Effector memory CD4-positive, alpha-beta T cell (primary cell): Measurements from ENCODE around the gene MED13L.
"Not testable (repeated sequence)": the region's sequence is repeated elsewhere in the genome, so short reads cannot be mapped to it uniquely, and the experiment has no call there.

ENCODE experiments used
- DNase-seq, 3 donors: peaks; one replicate each; pipeline ENCODE4 v3.0.0-alpha.2; 2020
- H3K27ac ChIP-seq: 2 replicates; pipeline ENCODE4 v1.7.0; 2013; ENCODE audit warnings: mild to moderate bottlenecking, low read length, moderate library complexity; ENCODE audit not compliant: insufficient read depth, poor library complexity, severe bottlenecking
- H3K27me3 ChIP-seq: replicated peaks from 2 replicates; pipeline ENCODE4 v1.7.0; 2013; ENCODE audit warnings: mild to moderate bottlenecking, low read length; ENCODE audit not compliant: insufficient read depth, control insufficient read depth, poor library complexity, severe bottlenecking
- H3K36me3 ChIP-seq: 2 replicates; pipeline ENCODE4 v1.7.0; 2013; ENCODE audit warnings: mild to moderate bottlenecking, low read length, moderate library complexity; ENCODE audit not compliant: control insufficient read depth, insufficient read depth
- H3K4me1 ChIP-seq: 2 replicates; pipeline ENCODE4 v1.7.0; 2013; ENCODE audit warnings: low read length, mild to moderate bottlenecking; ENCODE audit not compliant: control insufficient read depth, insufficient read depth, poor library complexity, severe bottlenecking
- H3K4me3 ChIP-seq: 2 replicates; pipeline ENCODE4 v1.7.0; 2013; ENCODE audit warnings: low read length, low read depth, mild to moderate bottlenecking; ENCODE audit not compliant: insufficient read depth, poor library complexity, severe bottlenecking
- H3K9me3 ChIP-seq: 2 replicates; pipeline ENCODE4 v1.7.0; 2013; ENCODE audit warnings: mild to moderate bottlenecking, low read length, moderate library complexity; ENCODE audit not compliant: control insufficient read depth

The MED13L gene

DNA sequence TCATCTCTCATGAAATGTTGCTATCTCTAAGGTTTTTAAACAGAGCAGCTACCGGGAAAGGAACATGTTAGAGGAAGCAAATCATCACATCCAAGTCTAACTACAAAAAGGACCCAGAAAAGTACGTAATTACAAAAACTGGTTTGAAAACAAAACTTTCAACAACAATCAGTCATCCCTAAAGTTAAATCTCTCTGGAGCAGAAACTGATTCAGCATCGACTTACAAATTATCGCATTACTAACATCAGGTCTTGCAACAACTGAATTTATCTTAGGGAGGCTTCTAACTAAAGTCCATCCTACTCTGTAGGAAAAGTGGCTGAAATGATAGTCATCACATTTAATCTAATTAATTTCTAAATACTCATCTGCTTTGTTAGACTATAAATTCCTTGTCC, 137.0 kb downstream of the MED13L start:
- H3K27ac ChIP-seq: no peak overlapping the region
- DNase-seq: no peak
- H3K4me3 ChIP-seq: no peak overlapping the region
- no peaks in the 10 kb centered on the region for H3K36me3 ChIP-seq
- H3K4me1 ChIP-seq: peaks cover 7% of the 10 kb centered on the region
- no peaks in the 10 kb centered on the region for H3K9me3 ChIP-seq
- no peaks in the 10 kb centered on the region for H3K27me3 ChIP-seq

DNA sequence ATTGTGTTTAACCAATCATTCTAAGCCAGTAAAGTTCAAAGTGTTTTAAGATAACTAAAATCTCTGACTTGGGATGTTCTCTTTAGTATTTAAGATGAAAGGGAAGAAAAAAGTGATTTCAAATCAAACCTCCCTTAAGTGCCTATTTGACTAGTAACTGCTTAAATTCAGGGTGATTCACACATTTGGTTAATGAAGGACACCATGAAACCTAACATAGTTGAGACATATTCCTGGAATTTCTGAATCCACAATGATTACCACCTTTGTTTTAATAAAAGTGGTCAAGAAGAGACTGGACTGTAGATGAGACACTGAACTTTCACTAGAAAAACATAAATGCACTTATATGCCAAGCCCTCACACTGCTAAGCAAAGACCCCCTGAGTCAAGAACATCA, 138.7 kb downstream of the MED13L start:
- no peak overlapping the region for H3K4me3 ChIP-seq
- no peak overlapping the region for H3K27ac ChIP-seq
- peaks cover 7% of the 10 kb centered on the region for H3K4me1 ChIP-seq
- no peaks in the 10 kb centered on the region for H3K36me3 ChIP-seq
- no peak for DNase-seq
- no peaks in the 10 kb centered on the region for H3K27me3 ChIP-seq
- H3K9me3 ChIP-seq: no peaks in the 10 kb centered on the region

DNA sequence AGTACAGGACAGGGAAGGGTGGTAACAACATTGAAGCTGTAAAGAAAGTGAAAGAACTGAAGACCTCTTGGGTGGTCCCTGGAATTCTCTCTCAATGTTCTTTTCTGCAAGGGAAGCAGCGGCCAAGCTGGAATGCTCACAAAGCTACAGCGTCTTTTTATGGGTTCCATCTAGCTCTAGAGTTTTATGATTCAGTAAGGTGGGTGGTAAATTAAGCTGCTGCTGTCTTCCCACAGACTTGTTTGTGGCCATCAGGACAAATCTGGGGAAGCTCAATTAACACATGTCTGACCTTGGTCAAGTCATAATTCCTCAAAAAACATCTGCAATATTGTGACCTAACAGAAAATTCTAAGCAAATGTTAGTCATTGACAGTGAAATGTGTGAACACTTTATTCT, 139.1 kb downstream of the MED13L start:
- H3K4me3 ChIP-seq: no peak overlapping the region
- H3K27ac ChIP-seq: no peak overlapping the region
- no peaks in the 10 kb centered on the region for H3K9me3 ChIP-seq
- no peaks in the 10 kb centered on the region for H3K36me3 ChIP-seq
- peaks cover 9% of the 10 kb centered on the region for H3K4me1 ChIP-seq
- H3K27me3 ChIP-seq: no peaks in the 10 kb centered on the region
- DNase-seq: no peak

DNA sequence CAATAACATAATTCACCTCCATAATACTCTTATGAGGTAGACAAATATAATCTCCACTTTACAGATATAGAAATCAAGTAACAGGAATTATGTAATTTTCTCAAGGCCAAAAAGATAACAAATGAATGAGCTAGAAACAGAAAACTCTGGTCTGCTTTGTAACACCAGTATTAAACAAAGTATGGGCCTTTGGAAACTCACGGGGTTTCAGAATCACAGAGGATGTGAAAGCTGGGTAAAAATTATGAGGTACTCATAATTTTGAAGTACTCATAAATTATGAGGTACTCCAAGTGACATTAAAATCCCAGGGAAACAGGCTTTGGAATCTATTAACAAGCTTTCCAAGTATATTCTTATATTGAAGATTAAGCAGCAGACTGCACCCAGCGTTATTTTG, 140.2 kb downstream of the MED13L start:
- no peaks in the 10 kb centered on the region for H3K27me3 ChIP-seq
- H3K36me3 ChIP-seq: no peaks in the 10 kb centered on the region
- H3K4me3 ChIP-seq: no peak overlapping the region
- no peak for DNase-seq
- H3K9me3 ChIP-seq: no peaks in the 10 kb centered on the region
- peaks cover 7% of the 10 kb centered on the region for H3K4me1 ChIP-seq
- H3K27ac ChIP-seq: no peak overlapping the region

DNA sequence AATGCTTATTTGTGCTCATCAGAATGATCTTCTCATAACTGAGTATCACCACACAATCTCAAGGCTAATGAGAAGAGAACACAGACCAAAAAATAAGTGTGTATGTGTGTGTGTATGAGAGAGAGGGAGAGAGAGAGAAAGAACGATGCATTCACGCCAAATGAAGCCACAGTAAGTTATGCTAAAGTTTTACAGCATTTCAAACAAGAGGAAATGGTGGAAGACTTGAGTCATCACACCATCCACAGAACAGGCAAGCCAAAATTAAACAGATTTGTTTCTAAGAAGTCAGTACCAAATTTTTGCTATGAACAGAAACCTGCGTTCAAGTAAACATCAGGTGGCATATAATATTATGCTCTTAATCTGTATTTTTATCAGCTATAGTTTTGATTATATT, 141.2 kb downstream of the MED13L start:
- Histone ChIP-seq H3K36me3 (no peaks in the 10 kb centered on the region), H3K27me3 (no peaks in the 10 kb centered on the region), H3K4me3 (no peak overlapping the region), H3K27ac (no peak overlapping the region), H3K9me3 (no peaks in the 10 kb centered on the region), H3K4me1 (peaks cover 7% of the 10 kb centered on the region)
- DNase-seq: no peak

DNA sequence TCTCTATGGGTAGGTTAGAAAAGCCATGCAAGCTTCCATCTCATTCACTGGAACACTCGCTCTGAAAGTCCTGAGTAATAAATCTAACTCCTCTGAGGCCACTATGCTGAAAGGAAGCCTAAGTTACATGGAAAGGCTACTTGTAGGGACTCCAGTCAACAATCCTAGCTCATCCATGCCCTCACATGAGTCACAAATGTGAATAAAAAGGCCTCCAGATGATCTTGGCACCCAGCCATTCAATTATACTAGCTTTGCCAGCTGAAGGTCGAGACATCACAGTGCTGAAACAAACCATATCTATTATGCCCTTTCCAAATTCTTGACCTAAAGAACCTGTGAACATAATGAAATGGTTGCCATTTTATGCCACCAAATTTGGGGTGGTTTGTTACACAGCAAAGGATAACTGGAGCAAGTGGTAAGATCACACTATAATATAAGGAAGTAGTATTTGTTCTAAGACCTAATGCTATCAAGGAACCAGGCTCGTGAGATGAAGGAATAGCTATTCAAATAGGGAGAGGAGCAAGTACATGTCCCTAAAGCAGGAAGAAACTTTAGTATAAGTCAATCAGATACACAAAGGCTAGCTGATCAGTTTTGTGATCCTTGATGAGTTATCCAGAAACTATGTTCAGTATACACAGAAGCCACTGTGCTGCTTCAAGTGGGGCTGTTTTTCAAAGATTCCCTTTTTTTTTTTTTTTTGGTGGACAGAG, 142.1 kb downstream of the MED13L start:
- DNase-seq: no peak
- H3K4me3 ChIP-seq: no peak overlapping the region
- no peak overlapping the region for H3K27ac ChIP-seq
- H3K9me3 ChIP-seq: no peaks in the 10 kb centered on the region
- no peaks in the 10 kb centered on the region for H3K36me3 ChIP-seq
- no peaks in the 10 kb centered on the region for H3K27me3 ChIP-seq
- peaks cover 7% of the 10 kb centered on the region for H3K4me1 ChIP-seq

DNA sequence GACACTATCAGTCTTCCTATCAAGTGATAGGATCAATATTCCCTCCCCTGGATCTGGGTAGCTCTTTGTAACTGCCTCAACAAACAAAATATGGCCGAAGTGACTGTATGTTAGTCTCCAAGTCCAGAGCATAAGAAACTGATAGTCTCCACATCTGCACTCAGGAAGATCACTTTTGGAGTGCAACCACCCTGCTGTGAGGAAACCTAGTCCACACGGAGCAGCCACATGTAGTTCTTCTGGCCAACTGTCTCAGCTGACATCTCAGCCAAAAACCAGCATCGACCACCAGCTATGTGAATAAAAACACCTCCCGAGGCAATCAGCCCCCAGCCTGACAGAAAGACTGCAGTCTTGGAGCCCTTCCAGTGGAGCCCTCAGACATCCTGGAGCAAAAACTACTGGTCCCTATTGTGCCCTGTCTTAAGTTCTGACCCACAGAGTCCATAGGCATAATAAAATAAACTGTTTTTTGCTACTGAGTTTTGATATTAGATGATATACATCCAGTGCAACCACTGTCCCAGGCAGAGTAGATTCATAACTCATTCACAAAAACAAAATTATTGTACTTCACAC, 143.8 kb downstream of the MED13L start:
- Histone ChIP-seq H3K27me3 (no peaks in the 10 kb centered on the region), H3K4me1 (peaks cover 7% of the 10 kb centered on the region), H3K4me3 (no peak overlapping the region), H3K27ac (no peak overlapping the region), H3K9me3 (no peaks in the 10 kb centered on the region), H3K36me3 (no peaks in the 10 kb centered on the region)
- no peak for DNase-seq

DNA sequence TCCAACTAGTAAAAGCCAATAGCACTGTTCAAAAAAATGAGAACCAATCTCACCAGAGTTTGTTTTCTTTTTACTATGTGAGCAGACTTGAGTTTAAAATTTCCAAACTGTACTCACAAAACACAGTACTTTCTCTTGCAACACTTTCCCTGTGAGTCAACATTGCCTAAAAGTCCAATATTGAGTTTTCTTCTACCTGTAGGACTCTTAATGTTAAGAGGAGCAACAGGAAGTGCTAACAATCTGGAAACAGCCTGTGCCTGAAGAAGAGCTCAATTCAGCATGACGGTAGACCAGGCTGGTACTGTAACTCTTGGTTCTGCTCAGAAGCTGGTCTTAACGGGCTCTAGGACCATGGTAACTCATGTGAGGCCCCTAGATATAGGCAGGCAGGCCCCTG, 144.3 kb downstream of the MED13L start:
- no peaks in the 10 kb centered on the region for H3K27me3 ChIP-seq
- no peaks in the 10 kb centered on the region for H3K36me3 ChIP-seq
- no peak overlapping the region for H3K27ac ChIP-seq
- no peak overlapping the region for H3K4me3 ChIP-seq
- H3K4me1 ChIP-seq: peaks cover 7% of the 10 kb centered on the region
- no peak for DNase-seq
- H3K9me3 ChIP-seq: no peaks in the 10 kb centered on the region

DNA sequence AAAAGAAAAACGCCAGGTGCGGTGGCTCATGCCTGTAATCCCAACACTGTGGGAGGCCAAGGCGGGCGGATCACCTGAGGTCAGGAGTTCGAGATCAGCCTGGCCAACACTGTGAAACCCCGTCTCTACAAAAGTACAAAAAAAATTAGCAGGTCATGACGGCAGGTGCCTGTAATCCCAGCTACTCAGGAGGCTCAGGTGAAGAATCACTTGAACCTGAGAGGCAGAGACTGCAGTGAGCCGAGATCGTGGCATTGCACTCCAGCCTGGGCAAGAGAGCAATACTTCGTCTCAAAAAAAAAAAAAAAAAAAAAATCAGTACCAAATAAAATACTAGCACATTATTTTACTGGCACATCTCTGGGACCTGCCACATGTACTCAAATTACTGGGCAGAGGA, 145.5 kb downstream of the MED13L start:
- H3K36me3 ChIP-seq, H3K27me3 ChIP-seq, H3K9me3 ChIP-seq, H3K4me1 ChIP-seq, H3K4me3 ChIP-seq, H3K27ac ChIP-seq, DNase-seq: not testable (repeated sequence)

DNA sequence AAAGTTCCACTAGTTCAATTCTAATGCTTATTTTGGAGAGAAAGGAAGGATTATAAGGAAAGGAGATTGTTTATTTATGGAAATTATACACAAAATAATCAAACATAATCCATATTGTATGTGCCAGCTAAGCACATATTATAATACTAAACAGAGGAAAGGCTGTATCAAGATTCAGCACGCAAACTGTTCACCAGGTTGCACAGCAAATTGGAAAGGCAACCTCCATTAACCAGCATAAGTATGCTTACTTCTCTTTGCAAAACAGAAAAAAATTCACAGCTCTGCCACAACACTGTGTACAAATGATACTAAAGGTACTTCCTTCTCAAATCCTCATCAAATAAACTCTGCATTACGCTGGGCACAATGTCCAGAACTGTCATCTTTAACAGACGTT, 146.3 kb downstream of the MED13L start:
- H3K4me3 ChIP-seq: no peak overlapping the region
- no peak overlapping the region for H3K27ac ChIP-seq
- H3K27me3 ChIP-seq: no peaks in the 10 kb centered on the region
- peaks cover 7% of the 10 kb centered on the region for H3K4me1 ChIP-seq
- no peaks in the 10 kb centered on the region for H3K36me3 ChIP-seq
- no peak for DNase-seq
- no peaks in the 10 kb centered on the region for H3K9me3 ChIP-seq
